Measurements from ENCODE around the gene SMIM32. TPM values are rescaled to one million over a fixed set of nuclear protein-coding genes. Genes with fewer than 3 reads are reported as not detected.

Gene SMIM32
- total RNA-seq, 1 donor from 2014 or later, result not detected

DNA sequence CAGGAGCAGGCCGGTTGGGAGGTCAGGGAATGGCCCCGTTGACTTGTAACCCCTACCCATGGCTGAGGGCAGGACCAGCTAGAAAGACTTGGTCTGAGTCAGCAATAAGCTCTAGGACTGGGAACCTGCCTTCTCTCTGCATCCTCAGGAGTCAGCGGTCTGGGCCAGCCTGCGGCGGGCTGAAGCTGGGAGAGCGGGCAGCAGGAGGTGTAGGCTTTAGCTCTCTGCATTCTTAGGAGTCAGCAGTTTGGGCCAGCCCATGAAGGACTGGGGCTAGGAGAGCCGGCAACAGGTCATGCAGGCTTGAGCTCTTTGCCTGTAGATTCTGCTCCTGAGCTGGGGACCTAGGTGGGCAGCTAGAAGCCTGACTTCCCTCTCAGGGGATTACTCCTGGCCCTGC lies 6.4 kb upstream of the SMIM32 start:
- no peak for DNase-seq (ENCODE audit: low read depth, low spot score)
- TF ChIP-seq, protein P1, sequence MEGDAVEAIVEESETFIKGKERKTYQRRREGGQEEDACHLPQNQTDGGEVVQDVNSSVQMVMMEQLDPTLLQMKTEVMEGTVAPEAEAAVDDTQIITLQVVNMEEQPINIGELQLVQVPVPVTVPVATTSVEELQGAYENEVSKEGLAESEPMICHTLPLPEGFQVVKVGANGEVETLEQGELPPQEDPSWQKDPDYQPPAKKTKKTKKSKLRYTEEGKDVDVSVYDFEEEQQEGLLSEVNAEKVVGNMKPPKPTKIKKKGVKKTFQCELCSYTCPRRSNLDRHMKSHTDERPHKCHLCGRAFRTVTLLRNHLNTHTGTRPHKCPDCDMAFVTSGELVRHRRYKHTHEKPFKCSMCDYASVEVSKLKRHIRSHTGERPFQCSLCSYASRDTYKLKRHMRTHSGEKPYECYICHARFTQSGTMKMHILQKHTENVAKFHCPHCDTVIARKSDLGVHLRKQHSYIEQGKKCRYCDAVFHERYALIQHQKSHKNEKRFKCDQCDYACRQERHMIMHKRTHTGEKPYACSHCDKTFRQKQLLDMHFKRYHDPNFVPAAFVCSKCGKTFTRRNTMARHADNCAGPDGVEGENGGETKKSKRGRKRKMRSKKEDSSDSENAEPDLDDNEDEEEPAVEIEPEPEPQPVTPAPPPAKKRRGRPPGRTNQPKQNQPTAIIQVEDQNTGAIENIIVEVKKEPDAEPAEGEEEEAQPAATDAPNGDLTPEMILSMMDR (conservative IDR thresholded peaks at IDR 0.05), result no peak
- Mint-ChIP-seq H3K4me3 (no peak overlapping the region), H3K27me3 (ENCODE audit: low read depth) (peaks cover 62% of the 10 kb centered on the region), H3K4me1 (peaks cover 28% of the 10 kb centered on the region), H3K27ac (ENCODE audit: unreplicated experiment) (no peak overlapping the region), H3K36me3 (ENCODE audit: low read depth) (no peaks in the 10 kb centered on the region), H3K9me3 (no peaks in the 10 kb centered on the region)

DNA sequence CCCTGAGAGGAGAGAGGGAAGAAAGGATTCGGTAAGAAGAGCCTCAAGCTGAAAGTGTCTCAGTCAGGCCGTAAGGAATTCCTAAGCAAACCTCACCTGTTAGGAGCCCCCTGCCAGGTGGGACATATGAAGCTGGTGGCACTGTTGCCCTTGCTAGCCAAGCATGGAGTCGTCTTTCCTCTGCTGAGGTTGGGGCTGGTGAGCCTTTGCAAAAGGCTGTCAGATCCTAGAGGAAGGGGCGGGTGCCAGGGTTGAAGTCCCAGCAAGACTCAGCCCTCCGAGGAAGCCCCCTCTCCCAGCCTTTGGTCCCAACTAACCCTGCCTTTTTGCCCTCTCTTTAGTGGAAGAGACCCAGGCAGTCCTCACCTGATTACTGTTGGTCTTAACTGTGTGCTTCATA lies 5.5 kb upstream of the SMIM32 start:
- no peak for DNase-seq (ENCODE audit: low read depth, low spot score)
- TF ChIP-seq, protein P1 (conservative IDR thresholded peaks at IDR 0.05), result no peak

DNA sequence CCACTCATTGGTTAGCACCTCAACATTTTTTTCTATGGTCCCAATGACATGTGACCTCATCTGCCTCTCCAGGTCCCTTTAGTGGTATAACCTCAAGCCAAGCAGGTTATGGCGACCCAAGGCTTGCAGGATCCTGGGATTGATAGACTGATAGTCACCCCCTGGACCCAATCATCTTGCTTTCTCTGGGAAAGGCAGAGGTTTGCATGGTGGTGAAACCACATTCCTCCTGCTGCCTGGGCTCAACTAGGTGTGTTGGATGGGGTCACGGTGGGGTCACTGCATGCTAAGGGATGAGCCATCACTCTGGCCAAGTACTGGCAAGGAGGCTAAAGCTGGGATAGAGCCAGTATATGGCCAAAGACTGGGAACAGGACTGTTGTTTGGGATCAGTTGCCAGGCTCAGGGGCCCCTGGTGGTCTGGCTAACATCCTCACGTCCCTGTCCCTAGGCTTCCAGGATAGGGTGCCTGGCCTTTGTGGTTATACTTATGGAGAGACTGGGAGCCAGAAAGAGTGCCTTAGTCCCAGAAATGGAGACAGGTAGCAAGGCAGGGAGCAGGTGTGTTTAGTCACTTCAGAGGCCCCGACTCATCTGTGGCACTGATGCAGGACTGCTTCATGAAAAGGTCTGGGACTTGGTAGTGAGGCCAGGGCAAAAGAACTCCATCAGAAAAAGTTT lies 4.6 kb upstream of the SMIM32 start:
- H3K27me3 Mint-ChIP-seq (ENCODE audit: low read depth), result peaks cover 75% of the 10 kb centered on the region
- H3K27ac Mint-ChIP-seq (ENCODE audit: unreplicated experiment), result no peak overlapping the region
- peaks cover 26% of the 10 kb centered on the region for H3K4me1 Mint-ChIP-seq
- no peak overlapping the region for H3K4me3 Mint-ChIP-seq
- no peaks in the 10 kb centered on the region for H3K36me3 Mint-ChIP-seq (ENCODE audit: low read depth)
- H3K9me3 Mint-ChIP-seq, result no peaks in the 10 kb centered on the region
- TF ChIP-seq, protein P1 (conservative IDR thresholded peaks at IDR 0.05), result no peak
- no peak for DNase-seq (ENCODE audit: low read depth, low spot score)

More for the DNA sequence above, 5.5 kb upstream of the SMIM32 start:
- Mint-ChIP-seq H3K9me3 (no peaks in the 10 kb centered on the region), H3K36me3 (ENCODE audit: low read depth) (no peaks in the 10 kb centered on the region), H3K4me3 (no peak overlapping the region), H3K4me1 (peaks cover 28% of the 10 kb centered on the region), H3K27me3 (ENCODE audit: low read depth) (peaks cover 72% of the 10 kb centered on the region), H3K27ac (ENCODE audit: unreplicated experiment) (no peak overlapping the region)

DNA sequence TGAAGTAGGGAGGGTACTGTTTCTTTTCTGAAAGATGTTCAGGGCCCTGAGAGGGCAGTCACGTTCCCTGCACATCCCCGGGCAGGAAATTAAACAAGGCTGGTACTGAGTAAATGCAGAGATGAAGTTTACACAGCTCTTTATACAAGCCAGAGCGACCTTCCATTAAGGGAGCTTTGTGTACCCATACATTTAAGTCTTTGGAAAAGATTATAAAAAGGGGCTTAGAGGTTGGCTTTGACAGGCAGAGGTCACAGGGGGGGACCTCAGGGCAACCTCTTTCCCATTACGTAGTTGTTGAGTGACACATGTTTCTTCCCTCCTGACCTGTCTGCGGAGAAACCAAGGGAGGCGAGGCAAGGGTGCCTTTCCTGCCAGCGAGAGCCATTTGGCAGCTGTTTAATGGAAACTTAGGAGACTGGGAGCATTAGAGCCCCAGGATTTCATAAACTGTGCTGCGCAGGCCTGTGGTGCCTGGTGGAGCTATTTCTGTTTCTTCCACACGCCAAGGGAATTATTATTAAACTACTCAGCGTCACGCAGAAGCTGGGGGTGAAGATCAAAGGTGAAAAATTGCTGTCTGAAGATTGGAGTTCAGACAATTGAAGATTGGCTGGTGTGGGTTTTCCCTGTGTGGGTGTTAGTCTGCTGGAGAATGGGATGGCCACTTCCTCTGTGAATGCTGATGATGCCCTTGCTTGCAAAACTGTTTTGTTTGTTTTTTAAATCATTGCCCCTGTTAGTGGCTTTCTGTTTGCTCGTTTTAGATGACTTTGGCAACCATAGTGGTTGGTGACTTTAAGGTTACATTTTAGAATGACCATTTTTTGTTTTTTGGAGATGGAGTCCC lies 3.2 kb upstream of the SMIM32 start:
- Mint-ChIP-seq H3K27me3 (ENCODE audit: low read depth) (peaks cover 75% of the 10 kb centered on the region), H3K36me3 (ENCODE audit: low read depth) (no peaks in the 10 kb centered on the region), H3K27ac (ENCODE audit: unreplicated experiment) (no peak overlapping the region), H3K9me3 (no peaks in the 10 kb centered on the region), H3K4me3 (peak overlapping the region; percentile 19), H3K4me1 (peaks cover 24% of the 10 kb centered on the region)
- DNase-seq (ENCODE audit: low read depth, low spot score), result no peak
- TF ChIP-seq, protein P1 (conservative IDR thresholded peaks at IDR 0.05), result no peak

DNA sequence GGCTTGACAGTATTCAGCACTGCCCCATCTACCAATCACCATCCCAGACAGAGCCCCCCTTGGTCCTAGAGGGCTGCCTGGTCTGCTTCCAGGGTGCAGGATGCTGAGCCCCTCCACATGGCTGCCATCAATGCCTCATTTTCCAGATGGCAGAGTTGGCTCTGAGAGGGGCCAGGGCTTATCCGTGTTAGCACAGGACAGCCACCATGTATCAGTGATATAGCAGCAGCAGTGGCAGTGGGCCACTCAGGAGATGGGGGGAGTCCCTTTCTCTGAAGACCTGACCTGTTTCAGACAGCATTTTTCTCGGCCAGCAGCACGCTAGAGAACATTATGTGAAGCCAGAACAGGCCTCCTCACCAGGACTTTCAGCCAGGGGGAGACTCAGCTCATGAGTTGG lies 1.6 kb upstream of the SMIM32 start:
- no peak for DNase-seq (ENCODE audit: low read depth, low spot score)
- no peak overlapping the region for H3K27ac Mint-ChIP-seq (ENCODE audit: unreplicated experiment)
- no peaks in the 10 kb centered on the region for H3K36me3 Mint-ChIP-seq (ENCODE audit: low read depth)
- peaks cover 24% of the 10 kb centered on the region for H3K4me1 Mint-ChIP-seq
- TF ChIP-seq, protein P1 (conservative IDR thresholded peaks at IDR 0.05), result no peak
- no peak overlapping the region for H3K4me3 Mint-ChIP-seq
- H3K9me3 Mint-ChIP-seq, result no peaks in the 10 kb centered on the region
- H3K27me3 Mint-ChIP-seq (ENCODE audit: low read depth), result peaks cover 78% of the 10 kb centered on the region
